Thyroid gland (tissue), 4 donors: ENCODE measurements around the gene CCDC201.
"Not testable (repeated sequence)": the region's sequence is repeated elsewhere in the genome, so short reads cannot be mapped to it uniquely, and the experiment has no call there.

Experiments used
- CTCF ChIP-seq, 6 experiments: fragments of 200-600 bp in 3 of 6; fragments of 450-650 bp in 3 of 6; sonication (generic) in 3 of 6; IDR thresholded peaks; one replicate each; pipeline ENCODE4 v1.5.1; 2016 to 2019; ENCODE audit warnings: antibody characterized with exemption in 6 of 6, mild to moderate bottlenecking in 2 of 6, inconsistent platforms in 1 of 6, moderate library complexity in 1 of 6
- POLR2A ChIP-seq, 2 donors: fragments of 450-650 bp; IDR thresholded peaks; one replicate each; pipeline ENCODE4 v1.6.1; 2017; ENCODE audit warnings: antibody characterized with exemption in 2 of 2, mild to moderate bottlenecking in 2 of 2, moderate library complexity in 1 of 2

- TF ChIP-seq CTCF, POLR2A (IDR thresholded peaks at IDR 0.05): not testable (repeated sequence)
Measured at GRCh38 chr7:45829846-45830245, 43.0 kb downstream of the CCDC201 start.
